GM23338 (cell line): ENCODE data around the gene CNTNAP2. TPM values are rescaled to one million over a fixed set of nuclear protein-coding genes. Genes with fewer than 3 reads are reported as not detected.
A peak's percentile ranks its signal among the peaks of the same experiment; 100 is the strongest.

Source experiments
- ATAC-seq: fragments of 200-7000 bp; cut with Tn5 transposase; 3 replicates; pipeline ENCODE4 v1.9.1; 2020
- DNase-seq: peaks from one replicate; pipeline ENCODE4 v3.0.0-alpha.2; 2015; ENCODE audit warnings: low spot score
- H2AFZ ChIP-seq: fragments of 200-600 bp; sonication (generic); 2 replicates; pipeline ENCODE4 v1.8.0; 2016; ENCODE audit warnings: antibody characterized with exemption, mild to moderate bottlenecking, moderate library complexity
- H3F3A ChIP-seq: fragments of 200-600 bp; sonication (generic); replicated peaks from 2 replicates; pipeline ENCODE4 v1.8.0; 2017; ENCODE audit warnings: antibody characterized with exemption, mixed run types, low read depth
- H3K27ac ChIP-seq: fragments of 200-600 bp; sonication (generic); 2 replicates; pipeline ENCODE4 v1.6.1; 2016; ENCODE audit warnings: low read depth
- H3K27me3 ChIP-seq: fragments of 200-600 bp; sonication (generic); 2 replicates; pipeline ENCODE4 v1.8.0; 2016; ENCODE audit warnings: mild to moderate bottlenecking, mixed run types, moderate library complexity; ENCODE audit not compliant: insufficient read depth
- H3K36me3 ChIP-seq: fragments of 200-600 bp; sonication (generic); 2 replicates; pipeline ENCODE4 v1.8.0; 2016; ENCODE audit warnings: mild to moderate bottlenecking; ENCODE audit not compliant: insufficient read depth
- H3K4me1 ChIP-seq: fragments of 200-600 bp; sonication (generic); 2 replicates; pipeline ENCODE4 v1.8.0; 2016; ENCODE audit warnings: mild to moderate bottlenecking, moderate library complexity; ENCODE audit not compliant: insufficient read depth
- H3K4me2 ChIP-seq: fragments of 200-600 bp; sonication (generic); 2 replicates; pipeline ENCODE4 v1.7.1; 2017; ENCODE audit warnings: mixed run types
- H3K4me3 ChIP-seq: fragments of 200-600 bp; sonication (generic); 2 replicates; pipeline ENCODE4 v1.6.1; 2016; ENCODE audit warnings: mixed run types
- H3K79me2 ChIP-seq: fragments of 200-600 bp; sonication (generic); replicated peaks from 2 replicates; pipeline ENCODE4 v1.8.0; 2017; ENCODE audit warnings: mild to moderate bottlenecking; ENCODE audit not compliant: insufficient read depth
- H3K9me2 ChIP-seq: fragments of 200-600 bp; sonication (generic); 2 replicates; pipeline ENCODE4 v1.8.0; 2017; ENCODE audit not compliant: insufficient read depth
- H4K20me1 ChIP-seq: fragments of 200-600 bp; sonication (generic); replicated peaks from 2 replicates; pipeline ENCODE4 v1.8.0; 2017; ENCODE audit warnings: mild to moderate bottlenecking; ENCODE audit not compliant: insufficient read depth
- H3K27ac Mint-ChIP-seq: 2 replicates; pipeline ENCODE4 v1.8.0; 2020; ENCODE audit warnings: inconsistent platforms, mild to moderate bottlenecking, moderate library complexity, mixed read lengths
- H3K27me3 Mint-ChIP-seq: 3 replicates; pipeline ENCODE4 v1.8.0; 2022; ENCODE audit warnings: low read depth, mild to moderate bottlenecking, moderate library complexity, mixed read lengths, inconsistent platforms; ENCODE audit not compliant: insufficient read depth, poor library complexity
- H3K36me3 Mint-ChIP-seq: 3 replicates; pipeline ENCODE4 v1.8.0; 2021; ENCODE audit warnings: low read depth, mild to moderate bottlenecking, inconsistent platforms, moderate library complexity, mixed read lengths
- H3K4me1 Mint-ChIP-seq: 3 replicates; pipeline ENCODE4 v1.8.0; 2020; ENCODE audit warnings: mild to moderate bottlenecking, inconsistent platforms, mixed read lengths
- H3K4me3 Mint-ChIP-seq: 3 replicates; pipeline ENCODE4 v1.8.0; 2021; ENCODE audit warnings: moderate library complexity, mild to moderate bottlenecking, inconsistent platforms, mixed read lengths
- H3K9me3 Mint-ChIP-seq: 3 replicates; pipeline ENCODE4 v1.8.0; 2020; ENCODE audit warnings: moderate library complexity, mild to moderate bottlenecking, inconsistent platforms, mixed read lengths
- EZH2phosphoT487 ChIP-seq: fragments of 200-600 bp; sonication (generic); IDR thresholded peaks from one replicate; pipeline ENCODE4 v1.8.1; 2018; ENCODE audit warnings: antibody characterized with exemption; ENCODE audit not compliant: unreplicated experiment
- NANOG ChIP-seq: IDR thresholded peaks from 2 replicates; pipeline ENCODE4 v1.6.1; 2016; ENCODE audit warnings: antibody characterized with exemption, borderline replicate concordance
- POLR2AphosphoS5 ChIP-seq: IDR thresholded peaks from 2 replicates; pipeline ENCODE4 v1.6.1; 2016; ENCODE audit warnings: antibody characterized with exemption, low read depth
- polyA plus RNA-seq: library from polyadenylated mRNA; unstranded; fragments of >200 nt; fragmentation: Nextera tagmentation; extraction: Ambion mirVana; gene quantifications from 2 replicates; pipeline ENCODE4 v1.2.1, GENCODE V29; 2016
- total RNA-seq: library from RNA; depleted of rRNA; stranded (reverse); fragments of >200 nt; shearing (Covaris generic); gene quantifications from 2 replicates; pipeline ENCODE4 v1.2.3, GENCODE V29; 2014
- TF ChIP-seq, protein P1 (sequence below): IDR thresholded peaks from one replicate; pipeline ENCODE4 v1.6.1; 2018; ENCODE audit warnings: antibody characterized with exemption; ENCODE audit not compliant: unreplicated experiment
- TF ChIP-seq, protein P2 (sequence below), 2 experiments: fragments of 200-600 bp in 1 of 2; sonication (generic) in 1 of 2; conservative IDR thresholded peaks; 2 replicates each; pipeline versions ENCODE4 v1.5.1 to v1.6.1; 2016 to 2017; ENCODE audit warnings: antibody characterized with exemption in 2 of 2, low read depth in 2 of 2, mild to moderate bottlenecking in 2 of 2, moderate library complexity in 1 of 2
- TF ChIP-seq, protein P3 (sequence below): fragments of 250-450 bp; sonication (Bioruptor Pico); IDR thresholded peaks from 2 replicates; pipeline ENCODE4 v1.5.0; 2020; ENCODE audit warnings: mild to moderate bottlenecking, moderate library complexity

The CNTNAP2 gene
- total and polyA plus RNA-seq, 2 experiments from 2014 or later, result 38.2 to 61.3 TPM

DNA sequence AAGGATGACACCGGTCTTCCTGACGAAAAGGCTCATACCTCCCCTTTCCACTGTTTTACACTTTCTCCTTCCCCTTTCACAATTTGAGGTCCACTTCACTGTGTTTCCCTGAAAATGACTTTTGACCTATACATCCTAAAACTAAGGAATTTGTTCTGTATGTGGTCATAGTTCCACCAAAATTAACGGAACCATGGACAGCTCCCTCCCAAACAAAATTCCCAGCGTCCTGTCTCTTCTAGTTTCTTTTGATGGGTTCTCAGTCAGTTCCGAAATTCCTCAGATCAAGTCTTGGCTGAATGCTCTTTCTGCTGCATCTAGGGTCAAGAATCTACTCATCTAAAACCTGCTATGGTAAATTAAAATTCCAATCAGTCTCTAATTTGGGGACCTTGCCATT lies 1191.9 kb downstream of the CNTNAP2 start:
- Histone ChIP-seq H3K4me1 (no peaks in the 10 kb centered on the region), H2AFZ (no peak overlapping the region), H3K4me2 (no peak overlapping the region), H3F3A (no peaks in the 10 kb centered on the region), H3K36me3 (0 out of 2 replicates have a peak, but pooled peaks cover 4% of the 10 kb centered on the region), H3K27me3 (no peaks in the 10 kb centered on the region), H3K79me2 (no peaks in the 10 kb centered on the region), H4K20me1 (no peaks in the 10 kb centered on the region), H3K9me2 (no peaks in the 10 kb centered on the region), H3K4me3 (no peak overlapping the region), H3K27ac (no peak overlapping the region)
- no peaks in the 10 kb centered on the region for H3K27me3 Mint-ChIP-seq
- TF ChIP-seq EZH2phosphoT487 (no peak), NANOG (no peak)
- TF ChIP-seq, protein P1, sequence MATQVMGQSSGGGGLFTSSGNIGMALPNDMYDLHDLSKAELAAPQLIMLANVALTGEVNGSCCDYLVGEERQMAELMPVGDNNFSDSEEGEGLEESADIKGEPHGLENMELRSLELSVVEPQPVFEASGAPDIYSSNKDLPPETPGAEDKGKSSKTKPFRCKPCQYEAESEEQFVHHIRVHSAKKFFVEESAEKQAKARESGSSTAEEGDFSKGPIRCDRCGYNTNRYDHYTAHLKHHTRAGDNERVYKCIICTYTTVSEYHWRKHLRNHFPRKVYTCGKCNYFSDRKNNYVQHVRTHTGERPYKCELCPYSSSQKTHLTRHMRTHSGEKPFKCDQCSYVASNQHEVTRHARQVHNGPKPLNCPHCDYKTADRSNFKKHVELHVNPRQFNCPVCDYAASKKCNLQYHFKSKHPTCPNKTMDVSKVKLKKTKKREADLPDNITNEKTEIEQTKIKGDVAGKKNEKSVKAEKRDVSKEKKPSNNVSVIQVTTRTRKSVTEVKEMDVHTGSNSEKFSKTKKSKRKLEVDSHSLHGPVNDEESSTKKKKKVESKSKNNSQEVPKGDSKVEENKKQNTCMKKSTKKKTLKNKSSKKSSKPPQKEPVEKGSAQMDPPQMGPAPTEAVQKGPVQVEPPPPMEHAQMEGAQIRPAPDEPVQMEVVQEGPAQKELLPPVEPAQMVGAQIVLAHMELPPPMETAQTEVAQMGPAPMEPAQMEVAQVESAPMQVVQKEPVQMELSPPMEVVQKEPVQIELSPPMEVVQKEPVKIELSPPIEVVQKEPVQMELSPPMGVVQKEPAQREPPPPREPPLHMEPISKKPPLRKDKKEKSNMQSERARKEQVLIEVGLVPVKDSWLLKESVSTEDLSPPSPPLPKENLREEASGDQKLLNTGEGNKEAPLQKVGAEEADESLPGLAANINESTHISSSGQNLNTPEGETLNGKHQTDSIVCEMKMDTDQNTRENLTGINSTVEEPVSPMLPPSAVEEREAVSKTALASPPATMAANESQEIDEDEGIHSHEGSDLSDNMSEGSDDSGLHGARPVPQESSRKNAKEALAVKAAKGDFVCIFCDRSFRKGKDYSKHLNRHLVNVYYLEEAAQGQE, result peak; percentile 69
- peak; percentile 14 for DNase-seq
- H3K9me3 Mint-ChIP-seq, result peaks cover 28% of the 10 kb centered on the region
- no peak for ATAC-seq
- H3K27ac Mint-ChIP-seq, result no peak overlapping the region
- no peaks in the 10 kb centered on the region; the same call in 2 of the 3 replicates for H3K36me3 Mint-ChIP-seq
- H3K4me3 Mint-ChIP-seq, result no peak overlapping the region
- no peaks in the 10 kb centered on the region for H3K4me1 Mint-ChIP-seq

DNA sequence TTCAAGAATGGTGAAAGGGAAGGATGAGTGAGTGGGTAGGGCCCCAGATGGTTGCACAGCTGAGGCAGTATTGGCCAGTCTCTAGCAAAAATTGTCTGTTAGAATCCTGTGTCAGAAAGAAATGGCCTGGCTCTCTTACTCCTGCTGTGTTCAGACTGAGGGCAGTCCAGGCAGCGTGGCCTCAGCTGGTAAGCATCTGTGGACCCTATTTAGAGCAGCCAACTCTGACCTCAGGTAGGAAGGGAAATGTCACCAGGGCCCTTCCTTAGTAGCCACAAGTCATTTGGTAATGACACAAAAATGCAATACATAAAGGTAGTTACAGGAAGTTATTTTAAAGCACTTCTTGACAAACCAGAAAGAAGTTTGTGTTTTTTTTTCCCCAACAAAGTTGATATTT lies 1194.7 kb downstream of the CNTNAP2 start:
- DNase-seq, result no peak
- no peaks in the 10 kb centered on the region for H4K20me1 ChIP-seq
- H3K4me1 ChIP-seq, result no peaks in the 10 kb centered on the region
- H3K27me3 ChIP-seq, result no peaks in the 10 kb centered on the region
- no peak overlapping the region for H3K27ac ChIP-seq
- H3K9me2 ChIP-seq, result no peaks in the 10 kb centered on the region
- ATAC-seq, result no peak
- no peak overlapping the region for H3K4me3 ChIP-seq
- no peaks in the 10 kb centered on the region for H3K4me1 Mint-ChIP-seq
- no peak overlapping the region for H3K4me2 ChIP-seq
- no peaks in the 10 kb centered on the region for H3K27me3 Mint-ChIP-seq
- no peaks in the 10 kb centered on the region for H3K79me2 ChIP-seq
- H3K27ac Mint-ChIP-seq, result no peak overlapping the region
- H3K36me3 Mint-ChIP-seq, result no peaks in the 10 kb centered on the region
- no peaks in the 10 kb centered on the region for H3F3A ChIP-seq
- H2AFZ ChIP-seq, result no peak overlapping the region
- peaks cover 29% of the 10 kb centered on the region for H3K9me3 Mint-ChIP-seq
- H3K4me3 Mint-ChIP-seq, result no peak overlapping the region
- H3K36me3 ChIP-seq, result no peaks in the 10 kb centered on the region
- TF ChIP-seq, protein P2, sequence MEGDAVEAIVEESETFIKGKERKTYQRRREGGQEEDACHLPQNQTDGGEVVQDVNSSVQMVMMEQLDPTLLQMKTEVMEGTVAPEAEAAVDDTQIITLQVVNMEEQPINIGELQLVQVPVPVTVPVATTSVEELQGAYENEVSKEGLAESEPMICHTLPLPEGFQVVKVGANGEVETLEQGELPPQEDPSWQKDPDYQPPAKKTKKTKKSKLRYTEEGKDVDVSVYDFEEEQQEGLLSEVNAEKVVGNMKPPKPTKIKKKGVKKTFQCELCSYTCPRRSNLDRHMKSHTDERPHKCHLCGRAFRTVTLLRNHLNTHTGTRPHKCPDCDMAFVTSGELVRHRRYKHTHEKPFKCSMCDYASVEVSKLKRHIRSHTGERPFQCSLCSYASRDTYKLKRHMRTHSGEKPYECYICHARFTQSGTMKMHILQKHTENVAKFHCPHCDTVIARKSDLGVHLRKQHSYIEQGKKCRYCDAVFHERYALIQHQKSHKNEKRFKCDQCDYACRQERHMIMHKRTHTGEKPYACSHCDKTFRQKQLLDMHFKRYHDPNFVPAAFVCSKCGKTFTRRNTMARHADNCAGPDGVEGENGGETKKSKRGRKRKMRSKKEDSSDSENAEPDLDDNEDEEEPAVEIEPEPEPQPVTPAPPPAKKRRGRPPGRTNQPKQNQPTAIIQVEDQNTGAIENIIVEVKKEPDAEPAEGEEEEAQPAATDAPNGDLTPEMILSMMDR (conservative IDR thresholded peaks at IDR 0.05; ENCODE audit: low read depth in 2 of 2), result no peak
- TF ChIP-seq POLR2AphosphoS5, result no peak
- TF ChIP-seq, protein P3, sequence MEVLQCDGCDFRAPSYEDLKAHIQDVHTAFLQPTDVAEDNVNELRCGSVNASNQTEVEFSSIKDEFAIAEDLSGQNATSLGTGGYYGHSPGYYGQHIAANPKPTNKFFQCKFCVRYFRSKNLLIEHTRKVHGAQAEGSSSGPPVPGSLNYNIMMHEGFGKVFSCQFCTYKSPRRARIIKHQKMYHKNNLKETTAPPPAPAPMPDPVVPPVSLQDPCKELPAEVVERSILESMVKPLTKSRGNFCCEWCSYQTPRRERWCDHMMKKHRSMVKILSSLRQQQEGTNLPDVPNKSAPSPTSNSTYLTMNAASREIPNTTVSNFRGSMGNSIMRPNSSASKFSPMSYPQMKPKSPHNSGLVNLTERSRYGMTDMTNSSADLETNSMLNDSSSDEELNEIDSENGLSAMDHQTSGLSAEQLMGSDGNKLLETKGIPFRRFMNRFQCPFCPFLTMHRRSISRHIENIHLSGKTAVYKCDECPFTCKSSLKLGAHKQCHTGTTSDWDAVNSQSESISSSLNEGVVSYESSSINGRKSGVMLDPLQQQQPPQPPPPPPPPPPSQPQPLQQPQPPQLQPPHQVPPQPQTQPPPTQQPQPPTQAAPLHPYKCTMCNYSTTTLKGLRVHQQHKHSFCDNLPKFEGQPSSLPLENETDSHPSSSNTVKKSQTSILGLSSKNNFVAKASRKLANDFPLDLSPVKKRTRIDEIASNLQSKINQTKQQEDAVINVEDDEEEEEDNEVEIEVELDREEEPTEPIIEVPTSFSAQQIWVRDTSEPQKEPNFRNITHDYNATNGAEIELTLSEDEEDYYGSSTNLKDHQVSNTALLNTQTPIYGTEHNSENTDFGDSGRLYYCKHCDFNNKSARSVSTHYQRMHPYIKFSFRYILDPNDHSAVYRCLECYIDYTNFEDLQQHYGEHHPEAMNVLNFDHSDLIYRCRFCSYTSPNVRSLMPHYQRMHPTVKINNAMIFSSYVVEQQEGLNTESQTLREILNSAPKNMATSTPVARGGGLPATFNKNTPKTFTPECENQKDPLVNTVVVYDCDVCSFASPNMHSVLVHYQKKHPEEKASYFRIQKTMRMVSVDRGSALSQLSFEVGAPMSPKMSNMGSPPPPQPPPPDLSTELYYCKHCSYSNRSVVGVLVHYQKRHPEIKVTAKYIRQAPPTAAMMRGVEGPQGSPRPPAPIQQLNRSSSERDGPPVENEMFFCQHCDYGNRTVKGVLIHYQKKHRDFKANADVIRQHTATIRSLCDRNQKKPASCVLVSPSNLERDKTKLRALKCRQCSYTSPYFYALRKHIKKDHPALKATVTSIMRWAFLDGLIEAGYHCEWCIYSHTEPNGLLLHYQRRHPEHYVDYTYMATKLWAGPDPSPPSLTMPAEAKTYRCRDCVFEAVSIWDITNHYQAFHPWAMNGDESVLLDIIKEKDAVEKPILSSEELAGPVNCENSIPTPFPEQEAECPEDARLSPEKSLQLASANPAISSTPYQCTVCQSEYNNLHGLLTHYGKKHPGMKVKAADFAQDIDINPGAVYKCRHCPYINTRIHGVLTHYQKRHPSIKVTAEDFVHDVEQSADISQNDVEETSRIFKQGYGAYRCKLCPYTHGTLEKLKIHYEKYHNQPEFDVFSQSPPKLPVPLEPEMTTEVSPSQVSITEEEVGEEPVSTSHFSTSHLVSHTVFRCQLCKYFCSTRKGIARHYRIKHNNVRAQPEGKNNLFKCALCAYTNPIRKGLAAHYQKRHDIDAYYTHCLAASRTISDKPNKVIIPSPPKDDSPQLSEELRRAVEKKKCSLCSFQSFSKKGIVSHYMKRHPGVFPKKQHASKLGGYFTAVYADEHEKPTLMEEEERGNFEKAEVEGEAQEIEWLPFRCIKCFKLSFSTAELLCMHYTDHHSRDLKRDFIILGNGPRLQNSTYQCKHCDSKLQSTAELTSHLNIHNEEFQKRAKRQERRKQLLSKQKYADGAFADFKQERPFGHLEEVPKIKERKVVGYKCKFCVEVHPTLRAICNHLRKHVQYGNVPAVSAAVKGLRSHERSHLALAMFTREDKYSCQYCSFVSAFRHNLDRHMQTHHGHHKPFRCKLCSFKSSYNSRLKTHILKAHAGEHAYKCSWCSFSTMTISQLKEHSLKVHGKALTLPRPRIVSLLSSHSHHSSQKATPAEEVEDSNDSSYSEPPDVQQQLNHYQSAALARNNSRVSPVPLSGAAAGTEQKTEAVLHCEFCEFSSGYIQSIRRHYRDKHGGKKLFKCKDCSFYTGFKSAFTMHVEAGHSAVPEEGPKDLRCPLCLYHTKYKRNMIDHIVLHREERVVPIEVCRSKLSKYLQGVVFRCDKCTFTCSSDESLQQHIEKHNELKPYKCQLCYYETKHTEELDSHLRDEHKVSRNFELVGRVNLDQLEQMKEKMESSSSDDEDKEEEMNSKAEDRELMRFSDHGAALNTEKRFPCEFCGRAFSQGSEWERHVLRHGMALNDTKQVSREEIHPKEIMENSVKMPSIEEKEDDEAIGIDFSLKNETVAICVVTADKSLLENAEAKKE (CRISPR knock-in tag), result no peak
- TF ChIP-seq, protein P1, result no peak
- no peak for TF ChIP-seq EZH2phosphoT487
